ENCODE results near the gene MITD1. TPM values are rescaled to one million over a fixed set of nuclear protein-coding genes. Genes with fewer than 3 reads are reported as not detected.
A peak's percentile ranks its signal among the peaks of the same experiment; 100 is the strongest.

The MITD1 gene
- polyA plus RNA-seq, 3 donors: 24.9 to 33.8 (median 25.4) TPM

DNA sequence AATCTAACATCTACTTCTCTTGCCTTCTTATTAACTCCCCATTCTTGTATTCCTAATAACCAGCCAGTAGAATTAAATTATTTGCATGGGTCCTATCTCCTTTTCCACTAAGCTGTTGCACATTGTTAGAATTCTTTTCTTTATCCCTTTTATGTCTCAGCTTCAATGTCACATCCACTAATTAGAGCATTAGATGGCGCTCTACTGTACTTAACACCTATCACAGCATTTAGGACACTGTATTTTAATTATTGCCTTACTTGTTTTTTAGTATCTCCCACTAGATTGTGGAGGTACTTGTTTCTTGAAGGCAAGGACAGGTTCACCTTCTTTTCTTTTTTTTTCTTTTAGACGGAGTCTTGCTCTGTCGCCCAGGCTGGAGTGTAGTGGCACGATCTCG, 22.3 kb downstream of the MITD1 start:
- Histone ChIP-seq H3K4me1 (ENCODE audit: control insufficient read depth in 1 of 2, insufficient read depth in 2 of 2, low read length in 2 of 2) (peaks cover 16% of the 10 kb centered on the region in 2 donors), H3K4me2 (replicated peaks; ENCODE audit: extremely low read depth, low read length, poor library complexity, severe bottlenecking) (no peak overlapping the region), H3K79me2 (ENCODE audit: insufficient read depth, low read length) (peaks cover 29% of the 10 kb centered on the region), H3K36me3 (replicated peaks in 1 of 2; ENCODE audit: control insufficient read depth in 1 of 2, insufficient read depth in 2 of 2, low read length in 2 of 2) (peaks cover 12 to 51% of the 10 kb centered on the region in 2 donors), H2AFZ (ENCODE audit: insufficient read depth, low read depth, low read length, poor library complexity, severe bottlenecking) (no peak overlapping the region), H4K20me1 (ENCODE audit: insufficient read depth, low read length) (no peaks in the 10 kb centered on the region), H3K9ac (ENCODE audit: insufficient read depth, low read length, poor library complexity, severe bottlenecking) (no peak overlapping the region), H3K4me3 (replicated peaks in 1 of 3; ENCODE audit: low read depth in 2 of 3, low read length in 3 of 3) (no peak overlapping the region), H3K27me3 (ENCODE audit: control insufficient read depth in 2 of 2, insufficient read depth in 2 of 2, low read length in 2 of 2) (no peaks in the 10 kb centered on the region), H3K27ac (ENCODE audit: low read depth in 1 of 2, low read length in 2 of 2) (no peak overlapping the region), H3K9me3 (replicated peaks in 1 of 2; ENCODE audit: control insufficient read depth in 1 of 2, insufficient read depth in 1 of 2, low read length in 2 of 2) (no peaks in the 10 kb centered on the region)
- WGBS (ENCODE audit: insufficient coverage): 90% methylated on average over 2 of the region's 5 CpGs
- no peaks in the 10 kb centered on the region for H3K9me3 Mint-ChIP-seq
- H3K4me1 Mint-ChIP-seq: peaks cover 33% of the 10 kb centered on the region
- H3K27ac Mint-ChIP-seq: no peak overlapping the region
- no peaks in the 10 kb centered on the region for H3K27me3 Mint-ChIP-seq (ENCODE audit: low read depth in 3 of 3)
- DNase-seq: no peak
- intact Hi-C loops (cut with micrococcal nuclease): no loop called here
- TF ChIP-seq, protein P1, sequence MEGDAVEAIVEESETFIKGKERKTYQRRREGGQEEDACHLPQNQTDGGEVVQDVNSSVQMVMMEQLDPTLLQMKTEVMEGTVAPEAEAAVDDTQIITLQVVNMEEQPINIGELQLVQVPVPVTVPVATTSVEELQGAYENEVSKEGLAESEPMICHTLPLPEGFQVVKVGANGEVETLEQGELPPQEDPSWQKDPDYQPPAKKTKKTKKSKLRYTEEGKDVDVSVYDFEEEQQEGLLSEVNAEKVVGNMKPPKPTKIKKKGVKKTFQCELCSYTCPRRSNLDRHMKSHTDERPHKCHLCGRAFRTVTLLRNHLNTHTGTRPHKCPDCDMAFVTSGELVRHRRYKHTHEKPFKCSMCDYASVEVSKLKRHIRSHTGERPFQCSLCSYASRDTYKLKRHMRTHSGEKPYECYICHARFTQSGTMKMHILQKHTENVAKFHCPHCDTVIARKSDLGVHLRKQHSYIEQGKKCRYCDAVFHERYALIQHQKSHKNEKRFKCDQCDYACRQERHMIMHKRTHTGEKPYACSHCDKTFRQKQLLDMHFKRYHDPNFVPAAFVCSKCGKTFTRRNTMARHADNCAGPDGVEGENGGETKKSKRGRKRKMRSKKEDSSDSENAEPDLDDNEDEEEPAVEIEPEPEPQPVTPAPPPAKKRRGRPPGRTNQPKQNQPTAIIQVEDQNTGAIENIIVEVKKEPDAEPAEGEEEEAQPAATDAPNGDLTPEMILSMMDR (IDR thresholded peaks at IDR 0.05): no peak
- peaks cover 42 to 49% of the 10 kb centered on the region in 2 donors for H3K36me3 Mint-ChIP-seq
- no peak overlapping the region for H3K4me3 Mint-ChIP-seq

DNA sequence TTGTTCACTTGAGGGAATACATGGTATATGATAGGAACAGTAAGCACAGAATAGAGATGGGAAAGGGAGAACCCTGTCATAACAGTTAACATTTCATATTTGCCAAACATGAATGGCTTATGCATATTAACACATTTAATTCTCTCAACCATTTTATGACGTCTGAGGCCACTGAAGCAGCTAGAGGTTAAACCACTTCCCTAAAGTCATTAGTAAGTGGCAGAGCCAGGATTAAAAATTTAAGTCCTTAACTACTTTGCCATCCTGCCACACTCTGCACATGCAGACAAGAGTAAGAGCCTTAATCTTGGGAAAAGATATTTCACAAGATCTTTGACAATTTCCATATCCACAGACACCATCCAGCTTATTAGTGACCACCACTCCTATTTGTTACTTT, 24.0 kb downstream of the MITD1 start:
- Histone ChIP-seq H3K4me3 (replicated peaks in 1 of 3; ENCODE audit: low read depth in 2 of 3, low read length in 3 of 3) (no peak overlapping the region), H3K27ac (ENCODE audit: low read depth in 1 of 2, low read length in 2 of 2) (no peak overlapping the region), H3K9me3 (replicated peaks in 1 of 2; ENCODE audit: control insufficient read depth in 1 of 2, insufficient read depth in 1 of 2, low read length in 2 of 2) (no peaks in the 10 kb centered on the region), H3K4me2 (replicated peaks; ENCODE audit: extremely low read depth, low read length, poor library complexity, severe bottlenecking) (no peak overlapping the region), H3K79me2 (ENCODE audit: insufficient read depth, low read length) (peaks cover 30% of the 10 kb centered on the region), H3K27me3 (ENCODE audit: control insufficient read depth in 2 of 2, insufficient read depth in 2 of 2, low read length in 2 of 2) (no peaks in the 10 kb centered on the region), H4K20me1 (ENCODE audit: insufficient read depth, low read length) (no peaks in the 10 kb centered on the region), H3K9ac (ENCODE audit: insufficient read depth, low read length, poor library complexity, severe bottlenecking) (no peak overlapping the region), H3K36me3 (replicated peaks in 1 of 2; ENCODE audit: control insufficient read depth in 1 of 2, insufficient read depth in 2 of 2, low read length in 2 of 2) (peaks cover 7 to 41% of the 10 kb centered on the region in 2 donors), H3K4me1 (ENCODE audit: control insufficient read depth in 1 of 2, insufficient read depth in 2 of 2, low read length in 2 of 2) (peaks cover 16% of the 10 kb centered on the region in 2 donors), H2AFZ (ENCODE audit: insufficient read depth, low read depth, low read length, poor library complexity, severe bottlenecking) (no peak overlapping the region)
- Mint-ChIP-seq H3K36me3 (peaks cover 36 to 39% of the 10 kb centered on the region in 2 donors), H3K27me3 (ENCODE audit: low read depth in 3 of 3) (no peaks in the 10 kb centered on the region), H3K9me3 (no peaks in the 10 kb centered on the region), H3K4me1 (peaks cover 33% of the 10 kb centered on the region), H3K4me3 (no peak overlapping the region), H3K27ac (peak overlapping the region in 3 of 7 donors; percentile 2 to 71 (median 20))
- WGBS (ENCODE audit: insufficient coverage): 0% methylated on average over 1 of the region's 1 CpG
- TF ChIP-seq, protein P1 (IDR thresholded peaks at IDR 0.05): no peak
- intact Hi-C loops (cut with micrococcal nuclease): no loop called here
- no peak for DNase-seq
